MCF 10A (cell line): ENCODE measurements around the gene VAMP8. TPM values are rescaled to one million over a fixed set of nuclear protein-coding genes. Genes with fewer than 3 reads are reported as not detected.

Experiments used
- BruUV-seq: library from RNA; stranded (reverse); fragments of 400-500 nt; replicated peaks from 2 replicates; lab custom pipeline; 2021; lab: Mats Ljungman, UMichigan
- CTCF ChIA-PET: fragments of 300-600 bp; sonication (Branson Sonifier 250); formaldehyde crosslinking; extraction: SDS; loops from one replicate; lab custom pipeline; 2021; ENCODE audit warnings: antibody characterized with exemption, inconsistent platforms; lab: Yijun Ruan, JAX
- POLR2A ChIA-PET: fragments of 300-600, 350-650 bp; sonication (Branson Sonifier 250); formaldehyde crosslinking; extraction: SDS; loops from one replicate; lab custom pipeline; 2020; ENCODE audit warnings: antibody characterized with exemption, inconsistent platforms; lab: Yijun Ruan, JAX
- DNase-seq: peaks from one replicate; pipeline ENCODE4 v3.0.0-alpha.2; 2018; ENCODE audit not compliant: unreplicated experiment
- H3K27ac Mint-ChIP-seq: one replicate; pipeline ENCODE4 v1.8.0; 2022; ENCODE audit warnings: mild to moderate bottlenecking, low read depth, mixed read lengths; ENCODE audit not compliant: unreplicated experiment
- H3K27me3 Mint-ChIP-seq: one replicate; pipeline ENCODE4 v1.8.0; 2022; ENCODE audit warnings: mixed read lengths; ENCODE audit not compliant: insufficient read depth, unreplicated experiment
- H3K36me3 Mint-ChIP-seq: one replicate; pipeline ENCODE4 v1.8.0; 2022; ENCODE audit warnings: mild to moderate bottlenecking, moderate library complexity, mixed read lengths; ENCODE audit not compliant: insufficient read depth, unreplicated experiment
- H3K4me1 Mint-ChIP-seq: one replicate; pipeline ENCODE4 v1.8.0; 2022; ENCODE audit warnings: mixed read lengths; ENCODE audit not compliant: insufficient read depth, unreplicated experiment
- H3K4me3 Mint-ChIP-seq: one replicate; pipeline ENCODE4 v1.8.0; 2022; ENCODE audit warnings: mild to moderate bottlenecking, moderate library complexity, mixed read lengths; ENCODE audit not compliant: unreplicated experiment
- H3K9me3 Mint-ChIP-seq: one replicate; pipeline ENCODE4 v1.8.0; 2022; ENCODE audit warnings: mixed read lengths; ENCODE audit not compliant: unreplicated experiment
- CTCF ChIP-seq: fragments of 200-600 bp; IDR thresholded peaks from one replicate; pipeline ENCODE4 v1.8.0; 2022; ENCODE audit warnings: antibody characterized with exemption, mild to moderate bottlenecking; ENCODE audit not compliant: unreplicated experiment
- intact Hi-C: fragments of 100-400 bp; cut with micrococcal nuclease; formaldehyde crosslinking; loops from 2 replicates; pipeline ENCODE4 v1.14.1; 2022
- total RNA-seq: library from RNA; stranded (reverse); gene quantifications from 2 replicates; pipeline ENCODE4 v1.2.3, GENCODE V29; 2022

The VAMP8 gene
- total RNA-seq, 1 experiment from 2014 or later = 56.0 TPM

GRCh38 chr2:85595301-85596025 is 18.1 kb downstream of the VAMP8 start, which contains the start of gene RNF181:
RNF181 (plus strand) TSS chr2:85595745; CDS start chr2:85595764, 19 bp downstream.
- peaks cover 18% of the 10 kb centered on the region for H3K36me3 Mint-ChIP-seq
- CTCF ChIA-PET = interaction anchor here (0.5 to 2.4 kb wide), 8 partner anchors 9 to 175 kb away, joined by 3 to 10 read pairs (median 4); no protein-coding TSS in a partner anchor
- H3K9me3 Mint-ChIP-seq = no peaks in the 10 kb centered on the region
- peak within 1 kb of the TSS; percentile 98 for H3K4me3 Mint-ChIP-seq
- peak; percentile 99 for DNase-seq
- POLR2A ChIA-PET = interaction anchor here (0.6 to 5.2 kb wide), 38 partner anchors 9 to 605 kb away, joined by 3 to 113 read pairs (median 4); partner anchors contain the start of genes C2orf68, ELMOD3, GGCX and POLR1A
- H3K27me3 Mint-ChIP-seq = no peaks in the 10 kb centered on the region
- peak within 1 kb of the TSS; percentile 98 for H3K27ac Mint-ChIP-seq
- no TSS peak for BruUV-seq
- peaks cover 19% of the 10 kb centered on the region for H3K4me1 Mint-ChIP-seq
- intact Hi-C loops = no loop called here
- no peak for TF ChIP-seq CTCF

- TF ChIP-seq CTCF = no peak
- ChIA-PET CTCF (interaction anchor here (0.5 to 2.4 kb wide), 6 partner anchors 8 to 176 kb away, joined by 3 to 10 read pairs (median 4); no protein-coding TSS in a partner anchor), POLR2A (interaction anchor here (0.7 to 5.2 kb wide), 27 partner anchors 8 to 510 kb away, joined by 3 to 113 read pairs (median 5); partner anchors contain the start of genes C2orf68, ELMOD3, GGCX and POLR1A)
- Mint-ChIP-seq H3K27me3 (no peaks in the 10 kb centered on the region), H3K9me3 (no peaks in the 10 kb centered on the region), H3K36me3 (peaks cover 19% of the 10 kb centered on the region), H3K4me1 (peaks cover 19% of the 10 kb centered on the region), H3K27ac (peak overlapping the region; percentile 98), H3K4me3 (peak overlapping the region; percentile 98)
- DNase-seq = no peak
- no TSS peak for BruUV-seq
- intact Hi-C loops = no loop called here
Measured at GRCh38 chr2:85596026-85596333, 18.6 kb downstream of the VAMP8 start.

DNA sequence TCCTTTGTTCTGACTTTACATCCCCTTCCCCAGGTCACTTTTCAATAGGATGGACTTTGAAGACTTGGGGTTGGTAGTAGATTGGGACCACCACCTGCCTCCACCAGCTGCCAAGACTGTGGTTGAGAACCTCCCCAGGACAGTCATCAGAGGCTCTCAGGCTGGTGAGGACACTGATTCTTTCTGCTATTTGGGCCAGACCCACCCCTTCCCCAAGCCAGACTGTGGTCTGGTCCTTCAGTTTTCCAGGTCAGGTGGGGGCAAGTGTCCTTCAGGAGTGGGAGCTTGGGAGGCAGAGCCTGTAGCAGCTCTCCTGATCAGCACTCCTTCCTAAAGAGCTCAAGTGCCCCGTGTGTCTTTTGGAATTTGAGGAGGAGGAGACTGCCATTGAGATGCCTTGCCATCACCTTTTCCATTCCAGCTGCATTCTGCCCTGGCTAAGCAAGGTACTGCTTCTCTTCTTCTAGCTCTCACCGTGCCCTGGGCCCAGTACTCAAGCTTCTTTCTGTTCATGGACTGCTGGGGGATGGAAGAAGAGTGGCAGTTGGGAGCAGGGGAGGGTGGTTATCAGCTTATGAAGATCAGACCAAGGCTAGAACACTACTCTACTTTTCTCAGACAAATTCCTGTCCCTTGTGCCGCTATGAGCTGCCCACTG is 19.2 kb downstream of the VAMP8 start:
- H3K9me3 Mint-ChIP-seq = no peaks in the 10 kb centered on the region
- H3K27ac Mint-ChIP-seq = peak overlapping the region; percentile 98
- TF ChIP-seq CTCF = no peak
- POLR2A ChIA-PET = interaction anchor here (0.7 to 5.2 kb wide), 17 partner anchors 8 to 509 kb away, joined by 3 to 113 read pairs (median 6); partner anchors contain the start of genes C2orf68, ELMOD3, GGCX and POLR1A
- no peak for DNase-seq
- CTCF ChIA-PET = interaction anchor here (1.0 to 2.4 kb wide), 4 partner anchors 11 to 176 kb away, joined by 3 to 9 read pairs (median 4); no protein-coding TSS in a partner anchor
- peaks cover 19% of the 10 kb centered on the region for H3K4me1 Mint-ChIP-seq
- H3K4me3 Mint-ChIP-seq = peak overlapping the region; percentile 98
- H3K27me3 Mint-ChIP-seq = no peaks in the 10 kb centered on the region
- H3K36me3 Mint-ChIP-seq = peaks cover 21% of the 10 kb centered on the region
- BruUV-seq = no TSS peak
- intact Hi-C loops = no loop called here
